IMR-90 (cell line): ENCODE data around the gene ADRA2B.

ENCODE experiments used
- BHLHE40 ChIP-seq: fragments of 150-350 bp; IDR thresholded peaks from 2 replicates; pipeline ENCODE4 v1.6.1; 2016; ENCODE audit warnings: mild to moderate bottlenecking, low read depth, low read length
- CEBPB ChIP-seq: IDR thresholded peaks from 2 replicates; pipeline ENCODE4 v1.6.1; 2012; ENCODE audit warnings: low read depth, low read length, improper control_type of control experiment
- CHD1 ChIP-seq: IDR thresholded peaks from 2 replicates; pipeline ENCODE4 v1.6.1; 2012; ENCODE audit warnings: low read depth, low read length, improper control_type of control experiment
- CTCF ChIP-seq: conservative IDR thresholded peaks from 2 replicates; pipeline ENCODE4 v1.5.1; 2012; ENCODE audit warnings: mild to moderate bottlenecking, low read depth, low read length, improper control_type of control experiment
- MAFK ChIP-seq: IDR thresholded peaks from 2 replicates; pipeline ENCODE4 v1.6.1; 2012; ENCODE audit warnings: low read depth, low read length, improper control_type of control experiment
- MAZ ChIP-seq: IDR thresholded peaks from 2 replicates; pipeline ENCODE4 v1.6.1; 2012; ENCODE audit warnings: low read depth, mild to moderate bottlenecking, low read length, improper control_type of control experiment, moderate library complexity, borderline replicate concordance
- POLR2A ChIP-seq: IDR thresholded peaks from 2 replicates; pipeline ENCODE4 v1.6.1; 2012; ENCODE audit warnings: mild to moderate bottlenecking, low read depth, low read length
- SMC3 ChIP-seq: fragments of 150-350 bp; IDR thresholded peaks from 2 replicates; pipeline ENCODE4 v1.6.1; 2016; ENCODE audit warnings: low read depth, mild to moderate bottlenecking, antibody characterized with exemption, low read length, moderate library complexity

DNA sequence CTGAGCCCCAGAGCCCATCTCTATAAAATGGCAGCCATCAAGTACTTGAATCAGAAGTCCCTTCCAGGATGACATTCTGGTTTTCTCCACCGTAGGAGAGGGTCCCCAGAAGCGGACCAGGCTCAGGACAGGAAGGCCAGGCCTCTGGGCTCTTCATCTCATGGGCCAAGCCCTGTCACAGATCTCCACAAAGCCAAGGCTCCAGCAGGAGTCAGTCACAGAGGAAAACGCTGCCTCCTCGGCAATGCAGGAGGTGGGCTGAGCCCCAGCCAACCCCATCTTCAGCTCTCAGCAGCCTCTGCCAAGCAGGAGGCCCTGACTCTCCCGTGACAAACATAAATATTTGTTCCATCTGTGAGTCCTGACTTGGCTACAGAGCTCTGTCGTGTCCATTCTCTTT is 42.2 kb downstream of the ADRA2B start:
- TF ChIP-seq CTCF (no peak), CEBPB (no peak), CHD1 (no peak), BHLHE40 (no peak), POLR2A (no peak), MAZ (no peak), SMC3 (no peak), MAFK (no peak)
